HCT116 (cell line): ENCODE data around the gene STIM2. TPM values are rescaled to one million over a fixed set of nuclear protein-coding genes. Genes with fewer than 3 reads are reported as not detected.

Source experiments
- ATAC-seq: fragments of 200-7000 bp; cut with Tn5 transposase; 2 replicates; pipeline ENCODE4 v1.9.1; 2020; ENCODE audit warnings: mild to moderate bottlenecking, moderate library complexity
- BruUV-seq: library from RNA; stranded (reverse); fragments of 400-500 nt; replicated peaks from 2 replicates; lab custom pipeline; 2021; lab: Mats Ljungman, UMichigan
- CTCF ChIA-PET: fragments of 300-600 bp; sonication (Branson Sonifier 250); formaldehyde crosslinking; loops from one replicate; lab custom pipeline; 2021; ENCODE audit warnings: antibody characterized with exemption; lab: Charles Lee
- POLR2A ChIA-PET: fragments of 300-600, 350-600 bp; sonication (Branson Sonifier 250); formaldehyde crosslinking; loops from one replicate; lab custom pipeline; 2021; ENCODE audit warnings: antibody characterized with exemption; lab: Charles Lee
- RAD21 ChIA-PET, 2 experiments: fragments of 300-600 bp; sonication (Branson Sonifier 250); formaldehyde crosslinking; loops; one replicate each; lab custom pipeline; 2023; ENCODE audit warnings: low total read pairs in 2 of 2; ENCODE audit not compliant: uncharacterized antibody in 2 of 2, unreplicated experiment in 2 of 2, low non-redundant PET in 1 of 2; lab: Charles Lee
- DNase-seq: peaks from one replicate; pipeline ENCODE4 v3.0.0-alpha.2; 2010; ENCODE audit warnings: low read depth, low spot score
- H2AFZ ChIP-seq: fragments of 200-600 bp; shearing (Covaris generic), sonication (generic); 2 replicates; pipeline ENCODE4 v1.6.1; 2017; ENCODE audit warnings: low read depth, mixed run types, mixed read lengths, antibody characterized with exemption, low read length; ENCODE audit not compliant: poor library complexity, severe bottlenecking
- H3K27ac ChIP-seq: 2 replicates; pipeline ENCODE4 v1.5.1; 2012; ENCODE audit warnings: low read depth, low read length
- H3K27me3 ChIP-seq: fragments of 200-600 bp; sonication (generic); 2 replicates; pipeline ENCODE4 v1.6.1; 2016; ENCODE audit warnings: mixed run types, low read length, mixed read lengths; ENCODE audit not compliant: insufficient read depth
- H3K36me3 ChIP-seq, 2 experiments: fragments of 200-500 bp in 1 of 2; fragments of 200-600 bp in 1 of 2; sonication (Bioruptor generic) in 1 of 2; sonication (generic) in 1 of 2; 2 replicates each; pipeline versions ENCODE4 v1.5.1 to v1.6.1; 2014 to 2016; ENCODE audit warnings: low read length in 2 of 2, inconsistent platforms in 1 of 2, mixed read lengths in 1 of 2, mixed run types in 1 of 2; ENCODE audit not compliant: insufficient read depth in 2 of 2, control insufficient read depth in 1 of 2
- H3K4me1 ChIP-seq, 2 experiments: fragments of 200-600 bp in 1 of 2; sonication (generic) in 1 of 2; 2 replicates each; pipeline versions ENCODE4 v1.5.1 to v1.6.1; 2012 to 2017; ENCODE audit warnings: low read length in 2 of 2, inconsistent platforms in 1 of 2, mild to moderate bottlenecking in 1 of 2, mixed read lengths in 1 of 2, mixed run types in 1 of 2, moderate library complexity in 1 of 2; ENCODE audit not compliant: insufficient read depth in 2 of 2, control insufficient read depth in 1 of 2
- H3K4me2 ChIP-seq: fragments of 200-600 bp; sonication (generic); 2 replicates; pipeline ENCODE4 v1.6.1; 2017; ENCODE audit warnings: mixed run types, low read length, mixed read lengths
- H3K4me3 ChIP-seq, 2 experiments: fragments of 200-600 bp in 1 of 2; sonication (generic) in 1 of 2; replicated peaks in 1 of 2; 2 replicates each; pipeline ENCODE4 v1.5.1; 2011 to 2016; ENCODE audit warnings: low read length in 2 of 2, control low read depth in 1 of 2, low read depth in 1 of 2, mild to moderate bottlenecking in 1 of 2, mixed read lengths in 1 of 2, mixed run types in 1 of 2
- H3K79me2 ChIP-seq: fragments of 200-600 bp; sonication (generic); 2 replicates; pipeline ENCODE4 v1.6.1; 2017; ENCODE audit warnings: mild to moderate bottlenecking, mixed run types, low read length, moderate library complexity, mixed read lengths; ENCODE audit not compliant: insufficient read depth
- H3K9ac ChIP-seq: fragments of 200-600 bp; sonication (generic); 2 replicates; pipeline ENCODE4 v1.6.1; 2016; ENCODE audit warnings: low read length, mixed read lengths
- H3K9me2 ChIP-seq: fragments of 200-600 bp; sonication (generic), shearing (Covaris generic); 2 replicates; pipeline ENCODE4 v1.6.1; 2017; ENCODE audit warnings: mixed run types, mild to moderate bottlenecking, moderate library complexity; ENCODE audit not compliant: insufficient read depth
- H3K9me3 ChIP-seq, 2 experiments: fragments of 200-500 bp in 1 of 2; fragments of 200-600 bp in 1 of 2; sonication (Bioruptor generic) in 1 of 2; sonication (generic) in 1 of 2; 2 replicates each; pipeline ENCODE4 v1.6.1; 2014 to 2017; ENCODE audit warnings: low read length in 2 of 2, mixed read lengths in 2 of 2, inconsistent platforms in 1 of 2, low read depth in 1 of 2, mild to moderate bottlenecking in 1 of 2, mixed run types in 1 of 2, moderate library complexity in 1 of 2; ENCODE audit not compliant: control insufficient read depth in 1 of 2, insufficient read depth in 1 of 2
- H4K20me1 ChIP-seq: fragments of 200-600 bp; sonication (generic), shearing (Covaris generic); 2 replicates; pipeline ENCODE4 v1.6.1; 2017; ENCODE audit warnings: mixed run types, mild to moderate bottlenecking, moderate library complexity; ENCODE audit not compliant: insufficient read depth
- CEBPB ChIP-seq: IDR thresholded peaks from 2 replicates; pipeline ENCODE4 v1.6.1; 2012; ENCODE audit warnings: low read depth
- EZH2 ChIP-seq: fragments of 200-600 bp; sonication (generic); IDR thresholded peaks from 2 replicates; pipeline ENCODE4 v1.6.1; 2017; ENCODE audit warnings: antibody characterized with exemption, mixed run types
- EZH2phosphoT487 ChIP-seq: fragments of 200-600 bp; IDR thresholded peaks from 2 replicates; pipeline ENCODE4 v1.6.1; 2018; ENCODE audit warnings: antibody characterized with exemption, borderline replicate concordance
- POLR2A ChIP-seq: IDR thresholded peaks from 2 replicates; pipeline ENCODE4 v1.7.0; 2011; ENCODE audit warnings: borderline replicate concordance; ENCODE audit not compliant: insufficient read depth, insufficient read length; ENCODE audit errors: extremely low read depth
- RAD21 ChIP-seq: IDR thresholded peaks from 2 replicates; pipeline ENCODE4 v1.6.1; 2012; ENCODE audit warnings: low read depth, mild to moderate bottlenecking
- SIN3A ChIP-seq: IDR thresholded peaks from 2 replicates; pipeline ENCODE4 v1.6.1; 2012; ENCODE audit warnings: low read depth
- SRF ChIP-seq: IDR thresholded peaks from 2 replicates; pipeline ENCODE4 v1.6.1; 2012; ENCODE audit warnings: low read depth
- YY1 ChIP-seq: IDR thresholded peaks from 2 replicates; pipeline ENCODE4 v1.6.1; 2011; ENCODE audit warnings: low read length, low read depth, moderate library complexity, mild to moderate bottlenecking; ENCODE audit not compliant: insufficient replicate concordance; ENCODE audit errors: extremely low read depth
- ZBTB33 ChIP-seq: IDR thresholded peaks from 2 replicates; pipeline ENCODE4 v1.6.1; 2011; ENCODE audit warnings: mild to moderate bottlenecking, low read length, moderate library complexity; ENCODE audit not compliant: insufficient replicate concordance; ENCODE audit errors: extremely low read depth
- ZNF274 ChIP-seq: fragments of 200-500 bp; sonication (Bioruptor generic); IDR thresholded peaks from 2 replicates; pipeline ENCODE4 v1.6.1; 2014; ENCODE audit warnings: mild to moderate bottlenecking, low read depth, low read length, inconsistent platforms
- intact Hi-C: fragments of 100-400 bp; cut with micrococcal nuclease; formaldehyde crosslinking; loops from 2 replicates; pipeline ENCODE4 v1.10.0; 2022
- total RNA-seq: library from RNA; stranded (reverse); gene quantifications from one replicate; pipeline ENCODE4 v1.2.1, GENCODE V29; 2021; ENCODE audit not compliant: unreplicated experiment
- TF ChIP-seq, protein P1 (sequence below): IDR thresholded peaks from 2 replicates; pipeline ENCODE4 v1.6.1; 2012; ENCODE audit warnings: low read depth
- TF ChIP-seq, protein P2 (sequence below): IDR thresholded peaks from 2 replicates; pipeline ENCODE4 v1.6.1; 2012

The STIM2 gene
- total RNA-seq, 1 experiment from 2014 or later: 65.9 TPM

DNA sequence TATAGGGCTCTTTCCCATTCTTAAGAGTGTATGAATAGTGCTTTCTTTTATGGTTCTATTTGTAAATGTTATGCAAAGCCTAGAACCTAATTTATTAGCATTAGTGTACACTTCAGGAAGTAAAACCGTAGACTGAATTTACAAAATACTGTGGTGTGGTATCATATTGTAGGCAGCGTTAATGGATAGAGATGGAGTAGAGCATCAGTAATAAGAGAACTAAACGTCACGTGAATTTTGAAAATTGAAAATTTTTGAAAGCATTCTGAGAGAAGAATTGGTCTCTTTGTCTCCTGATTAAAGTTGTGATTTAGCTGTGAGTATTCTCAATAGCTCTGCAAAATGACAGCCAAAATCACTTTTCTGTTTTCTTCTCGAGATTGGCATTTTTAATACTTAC is 2.9 kb downstream of the STIM2 start:
- Histone ChIP-seq H3K27ac (no peak overlapping the region), H3K9ac (no peak overlapping the region), H2AFZ (no peak overlapping the region), H3K9me2 (no peaks in the 10 kb centered on the region), H3K27me3 (no peaks in the 10 kb centered on the region), H3K9me3 (no peaks in the 10 kb centered on the region), H3K4me3 (no peak overlapping the region), H4K20me1 (0 out of 2 replicates have a peak, but pooled peaks cover 5% of the 10 kb centered on the region), H3K4me1 (peaks cover 16 to 26% of the 10 kb centered on the region in 2 experiments), H3K36me3 (no peaks in the 10 kb centered on the region), H3K79me2 (peaks cover 74% of the 10 kb centered on the region), H3K4me2 (no peak overlapping the region)
- TF ChIP-seq, protein P1, sequence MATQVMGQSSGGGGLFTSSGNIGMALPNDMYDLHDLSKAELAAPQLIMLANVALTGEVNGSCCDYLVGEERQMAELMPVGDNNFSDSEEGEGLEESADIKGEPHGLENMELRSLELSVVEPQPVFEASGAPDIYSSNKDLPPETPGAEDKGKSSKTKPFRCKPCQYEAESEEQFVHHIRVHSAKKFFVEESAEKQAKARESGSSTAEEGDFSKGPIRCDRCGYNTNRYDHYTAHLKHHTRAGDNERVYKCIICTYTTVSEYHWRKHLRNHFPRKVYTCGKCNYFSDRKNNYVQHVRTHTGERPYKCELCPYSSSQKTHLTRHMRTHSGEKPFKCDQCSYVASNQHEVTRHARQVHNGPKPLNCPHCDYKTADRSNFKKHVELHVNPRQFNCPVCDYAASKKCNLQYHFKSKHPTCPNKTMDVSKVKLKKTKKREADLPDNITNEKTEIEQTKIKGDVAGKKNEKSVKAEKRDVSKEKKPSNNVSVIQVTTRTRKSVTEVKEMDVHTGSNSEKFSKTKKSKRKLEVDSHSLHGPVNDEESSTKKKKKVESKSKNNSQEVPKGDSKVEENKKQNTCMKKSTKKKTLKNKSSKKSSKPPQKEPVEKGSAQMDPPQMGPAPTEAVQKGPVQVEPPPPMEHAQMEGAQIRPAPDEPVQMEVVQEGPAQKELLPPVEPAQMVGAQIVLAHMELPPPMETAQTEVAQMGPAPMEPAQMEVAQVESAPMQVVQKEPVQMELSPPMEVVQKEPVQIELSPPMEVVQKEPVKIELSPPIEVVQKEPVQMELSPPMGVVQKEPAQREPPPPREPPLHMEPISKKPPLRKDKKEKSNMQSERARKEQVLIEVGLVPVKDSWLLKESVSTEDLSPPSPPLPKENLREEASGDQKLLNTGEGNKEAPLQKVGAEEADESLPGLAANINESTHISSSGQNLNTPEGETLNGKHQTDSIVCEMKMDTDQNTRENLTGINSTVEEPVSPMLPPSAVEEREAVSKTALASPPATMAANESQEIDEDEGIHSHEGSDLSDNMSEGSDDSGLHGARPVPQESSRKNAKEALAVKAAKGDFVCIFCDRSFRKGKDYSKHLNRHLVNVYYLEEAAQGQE: no peak
- TF ChIP-seq SRF (no peak), YY1 (no peak), EZH2 (no peak), RAD21 (no peak), ZNF274 (no peak), EZH2phosphoT487 (no peak), SIN3A (no peak), POLR2A (no peak), ZBTB33 (no peak), CEBPB (no peak)
- TF ChIP-seq, protein P2, sequence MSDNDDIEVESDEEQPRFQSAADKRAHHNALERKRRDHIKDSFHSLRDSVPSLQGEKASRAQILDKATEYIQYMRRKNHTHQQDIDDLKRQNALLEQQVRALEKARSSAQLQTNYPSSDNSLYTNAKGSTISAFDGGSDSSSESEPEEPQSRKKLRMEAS: no peak
- POLR2A ChIA-PET: no interaction called here
- intact Hi-C loops: loop anchor here (5.0 kb wide), 1 partner anchor 149 kb away; no protein-coding TSS in a partner anchor
- no TSS peak for BruUV-seq
- CTCF ChIA-PET: no interaction called here
- RAD21 ChIA-PET: no interaction called here
- DNase-seq (no peak), ATAC-seq (no peak)
